Thyroid gland (tissue), 4 donors: ENCODE measurements around the gene PRSS2. TPM values are rescaled to one million over a fixed set of nuclear protein-coding genes. Genes with fewer than 3 reads are reported as not detected.

ENCODE experiments used
- DNase-seq, 2 donors: peaks; one replicate each; pipeline ENCODE4 v3.0.0-alpha.2; 2019
- H3K27ac ChIP-seq, 3 donors: fragments of 200-600 bp; sonication (generic); 1 replicate in 2 of 3; 2 replicates in 1 of 3; pipeline ENCODE4 v1.5.1; 2016 to 2019; ENCODE audit warnings: mild to moderate bottlenecking in 1 of 3, moderate library complexity in 1 of 3
- H3K27me3 ChIP-seq: fragments of 200-600 bp; sonication (generic); one replicate; pipeline ENCODE4 v1.5.1; 2019
- H3K36me3 ChIP-seq, 2 donors: fragments of 200-600 bp; sonication (generic); one replicate each; pipeline ENCODE4 v1.5.1; 2016 to 2019
- H3K4me1 ChIP-seq, 2 donors: fragments of 200-600 bp; sonication (generic); one replicate each; pipeline ENCODE4 v1.5.1; 2017 to 2019
- H3K4me3 ChIP-seq, 3 donors: fragments of 200-600 bp; sonication (generic); replicated peaks in 1 of 3; 1 replicate in 2 of 3; 2 replicates in 1 of 3; pipeline ENCODE4 v1.5.1; 2016; ENCODE audit warnings: mild to moderate bottlenecking in 1 of 3
- H3K9me3 ChIP-seq: fragments of 200-600 bp; sonication (generic); one replicate; pipeline ENCODE4 v1.5.1; 2017
- CTCF ChIP-seq, 6 experiments: fragments of 200-600 bp in 3 of 6; fragments of 450-650 bp in 3 of 6; sonication (generic) in 3 of 6; IDR thresholded peaks; one replicate each; pipeline ENCODE4 v1.5.1; 2016 to 2019; ENCODE audit warnings: antibody characterized with exemption in 6 of 6, mild to moderate bottlenecking in 2 of 6, inconsistent platforms in 1 of 6, moderate library complexity in 1 of 6
- POLR2A ChIP-seq, 2 donors: fragments of 450-650 bp; IDR thresholded peaks; one replicate each; pipeline ENCODE4 v1.6.1; 2017; ENCODE audit warnings: antibody characterized with exemption in 2 of 2, mild to moderate bottlenecking in 2 of 2, moderate library complexity in 1 of 2
- WGBS, 2 donors: methylation state at CpG; one replicate each; pipeline ENCODE4 v1.1.5; 2017; 5-methylcytosine and 5-hydroxymethylcytosine counted together
- intact Hi-C: fragments of 100-400 bp; cut with DNase I; formaldehyde crosslinking; loops from one replicate; pipeline ENCODE4 v1.15.1; 2023
- total RNA-seq, 4 donors: library from RNA; depleted of rRNA; stranded (reverse); fragments of >200 nt; gene quantifications; one replicate each; pipeline ENCODE4 v1.2.3, GENCODE V29; 2016

The PRSS2 gene
- total RNA-seq, 4 donors from 2014 or later: not detected

GRCh38 chr7:142800699-142801260 is 30.0 kb downstream of the PRSS2 start:
- intact Hi-C loops: no loop called here
- Histone ChIP-seq H3K27ac (no peak overlapping the region), H3K27me3 (peaks cover 12% of the 10 kb centered on the region)

GRCh38 chr7:142801601-142802295 is 31.0 kb downstream of the PRSS2 start:
- WGBS, 2 donors: 91 to 95% methylated on average over 8 of the region's 8 CpGs
- Histone ChIP-seq H3K36me3 (no peaks in the 10 kb centered on the region), H3K9me3 (no peaks in the 10 kb centered on the region), H3K27ac (no peak overlapping the region), H3K4me1 (peaks cover 11 to 12% of the 10 kb centered on the region in 2 donors), H3K27me3 (peaks cover 12% of the 10 kb centered on the region), H3K4me3 (no peak overlapping the region)
- no peak for TF ChIP-seq CTCF (IDR thresholded peaks at IDR 0.05)
- TF ChIP-seq POLR2A (IDR thresholded peaks at IDR 0.05): no peak
- intact Hi-C loops: no loop called here
- DNase-seq: no peak

More at GRCh38 chr7:142800699-142801260, 30.0 kb downstream of the PRSS2 start:
- Histone ChIP-seq H3K36me3 (no peaks in the 10 kb centered on the region), H3K4me1 (peaks cover 14 to 17% of the 10 kb centered on the region in 2 donors), H3K9me3 (no peaks in the 10 kb centered on the region), H3K4me3 (no peak overlapping the region)
- DNase-seq: no peak
- WGBS, 2 donors: 84 to 91% methylated on average over 3 to 7 of the region's 7 CpGs
- no peak for TF ChIP-seq CTCF (IDR thresholded peaks at IDR 0.05)
- TF ChIP-seq POLR2A (IDR thresholded peaks at IDR 0.05): no peak

- WGBS, 2 donors: 86 to 94% methylated on average over 3 of the region's 3 CpGs
- intact Hi-C loops: no loop called here
- H3K27me3 ChIP-seq: peaks cover 12% of the 10 kb centered on the region
- no peaks in the 10 kb centered on the region for H3K36me3 ChIP-seq
- TF ChIP-seq CTCF (IDR thresholded peaks at IDR 0.05): no peak
- TF ChIP-seq POLR2A (IDR thresholded peaks at IDR 0.05): no peak
- H3K4me3 ChIP-seq: no peak overlapping the region
- no peak for DNase-seq
- H3K27ac ChIP-seq: no peak overlapping the region
- H3K4me1 ChIP-seq: peaks cover 6 to 7% of the 10 kb centered on the region in 2 donors
- H3K9me3 ChIP-seq: no peaks in the 10 kb centered on the region
Measured at GRCh38 chr7:142802301-142802700, 31.5 kb downstream of the PRSS2 start.

- no peak for TF ChIP-seq CTCF (IDR thresholded peaks at IDR 0.05)
- no peak for TF ChIP-seq POLR2A (IDR thresholded peaks at IDR 0.05)
- H3K36me3 ChIP-seq: no peaks in the 10 kb centered on the region
- no peaks in the 10 kb centered on the region for H3K4me1 ChIP-seq
- no peak for DNase-seq
- 95 to 96% methylated on average over 4 of the region's 4 CpGs for WGBS, 2 donors
- intact Hi-C loops: no loop called here
- H3K27me3 ChIP-seq: peaks cover 4% of the 10 kb centered on the region
- no peak overlapping the region for H3K27ac ChIP-seq
- no peak overlapping the region for H3K4me3 ChIP-seq
- H3K9me3 ChIP-seq: no peaks in the 10 kb centered on the region
Measured at GRCh38 chr7:142803901-142804300, 33.1 kb downstream of the PRSS2 start.

GRCh38 chr7:142804728-142805207 is 34.0 kb downstream of the PRSS2 start:
- no peak overlapping the region for H3K4me3 ChIP-seq
- no peaks in the 10 kb centered on the region for H3K36me3 ChIP-seq
- DNase-seq: no peak
- no peaks in the 10 kb centered on the region for H3K9me3 ChIP-seq
- intact Hi-C loops: no loop called here
- no peaks in the 10 kb centered on the region for H3K27me3 ChIP-seq
- no peak for TF ChIP-seq POLR2A (IDR thresholded peaks at IDR 0.05)
- no peak for TF ChIP-seq CTCF (IDR thresholded peaks at IDR 0.05)
- H3K4me1 ChIP-seq: no peaks in the 10 kb centered on the region
- 66 to 69% methylated on average over 4 of the region's 4 CpGs for WGBS, 2 donors
- no peak overlapping the region for H3K27ac ChIP-seq
